Effector CD8-positive, alpha-beta T cell (primary cell): Measurements from ENCODE around the gene THEMIS2.
A peak's percentile ranks its signal among the peaks of the same experiment; 100 is the strongest.
"Not testable (repeated sequence)": the region's sequence is repeated elsewhere in the genome, so short reads cannot be mapped to it uniquely, and the experiment has no call there.

Experiments
- DNase-seq: peaks from one replicate; lab custom pipeline; 2025; lab: John Stamatoyannopoulos, UW
- total RNA-seq, 4 experiments: gene quantifications; one replicate each; lab custom pipeline; 2026; lab: John Stamatoyannopoulos, UW

THEMIS2 gene
- total RNA-seq, result 12.2 to 100 (median 34.2) reads per million in 4 experiments

GRCh38 chr1:27872059-27872801 is at the start of gene THEMIS2:
Gene THEMIS2 (plus strand): TSS chr1:27872544. CDS start chr1:27872572, 28 bp downstream.
- DNase-seq, result peak; percentile 69

DNA sequence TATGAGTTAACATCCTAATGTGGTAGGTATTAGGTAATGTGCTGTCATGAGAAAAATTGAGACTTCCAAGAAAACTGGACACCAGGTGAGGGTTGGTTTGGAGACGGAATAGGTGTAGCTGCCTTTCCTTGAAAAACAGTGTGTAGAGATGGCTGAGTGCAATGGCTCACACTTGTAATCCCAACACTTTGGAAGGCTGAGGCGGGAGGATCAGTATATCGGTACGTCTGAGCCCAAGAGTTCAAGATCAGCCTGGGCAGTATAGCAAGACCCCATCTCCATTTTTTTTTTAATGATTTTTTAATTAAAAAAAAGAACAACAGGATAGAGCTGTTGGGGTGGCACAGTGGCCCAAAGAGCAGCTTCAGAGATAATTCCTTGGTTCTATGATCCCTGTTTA is 48.6 kb upstream of the THEMIS2 start:
- no peak for DNase-seq

DNA sequence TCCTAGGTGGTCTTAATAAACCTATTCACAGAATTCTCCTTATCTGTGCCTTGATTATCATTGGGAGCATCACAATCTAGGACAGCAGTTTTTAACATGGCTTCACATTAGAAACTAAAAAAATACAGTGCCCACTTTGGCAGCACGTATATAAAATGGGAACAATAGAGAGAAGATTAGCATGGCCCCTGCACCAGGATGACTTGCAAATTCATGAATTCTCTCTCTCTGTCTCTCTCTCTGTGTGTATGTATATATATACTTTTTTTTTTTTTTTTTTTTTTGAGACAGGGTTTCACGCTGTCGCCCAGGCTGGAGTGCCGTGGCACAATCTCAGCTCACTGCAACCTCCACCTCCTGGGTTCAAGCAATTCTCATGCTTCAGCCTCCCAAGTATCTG is 47.9 kb upstream of the THEMIS2 start:
- no peak for DNase-seq

GRCh38 chr1:27829339-27829960 is 42.9 kb upstream of the THEMIS2 start:
- DNase-seq, result not testable (repeated sequence)

GRCh38 chr1:27830621-27831440 is 41.5 kb upstream of the THEMIS2 start, which contains the start of gene PPP1R8:
Gene PPP1R8 (plus strand): TSS chr1:27830782. CDS start chr1:27830836, 54 bp downstream.
- peak; percentile 77 for DNase-seq

DNA sequence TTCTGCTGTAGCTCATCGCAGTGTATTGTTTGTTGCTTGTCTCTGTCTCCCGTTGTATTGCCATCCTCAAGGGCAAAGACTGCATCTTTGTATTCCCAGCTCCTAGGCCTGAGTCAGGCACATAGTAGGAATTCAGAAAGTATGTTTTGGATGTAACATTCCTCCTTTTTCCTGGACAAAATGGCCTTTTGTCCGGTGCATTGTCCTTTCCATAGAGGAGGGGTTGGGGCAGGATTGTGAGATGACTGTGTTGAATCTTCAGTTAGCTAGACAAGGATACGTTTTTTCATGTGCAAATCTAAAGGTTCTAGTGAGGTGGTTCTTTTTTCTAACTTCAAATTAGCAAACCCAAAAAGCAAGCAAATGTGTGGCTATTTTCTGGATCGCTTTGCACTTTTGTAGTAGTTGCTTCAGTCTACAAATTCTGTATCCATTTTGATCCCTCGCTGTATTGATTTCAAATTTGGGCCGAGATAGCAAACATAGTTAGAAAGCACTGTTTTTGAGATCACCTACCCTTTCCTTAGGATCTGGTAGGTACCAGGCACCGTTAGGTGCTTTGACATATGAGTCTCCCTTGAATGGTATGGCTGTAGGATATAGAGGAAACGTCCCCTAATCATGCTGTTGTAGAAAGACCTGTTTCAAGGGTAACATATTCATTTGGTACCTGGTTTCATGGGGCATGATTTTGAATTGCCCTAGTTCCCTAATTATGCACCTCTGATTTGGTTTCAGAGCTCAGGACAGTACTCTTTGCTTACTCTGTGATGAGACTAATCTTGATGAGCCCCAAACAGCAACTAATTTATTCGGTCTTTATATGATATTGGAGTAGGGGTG is 40.6 kb upstream of the THEMIS2 start:
- DNase-seq, result no peak

GRCh38 chr1:27832762-27833161 is 39.6 kb upstream of the THEMIS2 start:
- no peak for DNase-seq

GRCh38 chr1:27833470-27833869 is 38.9 kb upstream of the THEMIS2 start:
- no peak for DNase-seq

- DNase-seq, result no peak
Measured at GRCh38 chr1:27835046-27835445, 37.3 kb upstream of the THEMIS2 start.

- DNase-seq, result no peak
Measured at GRCh38 chr1:27835501-27835900, 36.8 kb upstream of the THEMIS2 start.

GRCh38 chr1:27849951-27850350 is 22.4 kb upstream of the THEMIS2 start:
- DNase-seq, result no peak

GRCh38 chr1:27855085-27855484 is 17.3 kb upstream of the THEMIS2 start:
- no peak for DNase-seq

DNA sequence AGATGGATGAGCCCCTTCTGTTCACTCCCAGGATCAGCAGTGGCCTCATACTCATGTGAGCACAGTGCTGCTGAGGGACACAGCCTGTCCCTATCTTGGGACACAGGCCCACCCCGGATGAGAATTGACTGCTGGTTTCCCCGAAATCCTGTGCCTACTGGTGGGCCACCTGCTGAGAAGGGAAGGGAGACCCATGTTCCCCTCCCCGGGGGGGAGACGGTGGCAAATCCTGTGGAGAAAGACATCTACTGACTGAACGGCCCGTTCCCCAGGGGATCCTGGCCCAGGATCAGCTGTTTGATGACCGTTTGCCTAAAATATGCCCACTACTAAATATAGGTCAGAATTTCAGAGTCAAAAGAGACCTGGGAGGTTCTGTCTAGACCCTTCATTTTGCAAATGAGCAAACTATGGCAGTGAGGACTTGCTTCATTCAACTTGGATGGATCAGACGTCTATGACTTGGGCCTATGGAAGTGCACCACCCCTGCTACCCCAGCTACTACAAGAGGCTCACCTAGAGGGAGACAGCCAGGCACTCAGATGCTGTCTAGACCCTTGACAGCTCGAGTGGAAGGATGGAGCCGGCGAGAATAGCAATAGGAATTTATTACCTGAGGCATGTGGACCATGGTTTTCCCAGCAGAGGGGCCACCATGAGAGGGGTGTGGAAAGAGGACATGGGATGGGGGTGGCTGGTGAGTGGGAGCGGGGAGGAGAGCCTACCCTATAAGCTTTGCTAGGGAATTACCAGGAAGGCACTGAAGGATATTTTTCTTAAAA is 15.6 kb upstream of the THEMIS2 start:
- DNase-seq, result no peak

- not testable (repeated sequence) for DNase-seq
Measured at GRCh38 chr1:27857552-27857951, 14.8 kb upstream of the THEMIS2 start.

DNA sequence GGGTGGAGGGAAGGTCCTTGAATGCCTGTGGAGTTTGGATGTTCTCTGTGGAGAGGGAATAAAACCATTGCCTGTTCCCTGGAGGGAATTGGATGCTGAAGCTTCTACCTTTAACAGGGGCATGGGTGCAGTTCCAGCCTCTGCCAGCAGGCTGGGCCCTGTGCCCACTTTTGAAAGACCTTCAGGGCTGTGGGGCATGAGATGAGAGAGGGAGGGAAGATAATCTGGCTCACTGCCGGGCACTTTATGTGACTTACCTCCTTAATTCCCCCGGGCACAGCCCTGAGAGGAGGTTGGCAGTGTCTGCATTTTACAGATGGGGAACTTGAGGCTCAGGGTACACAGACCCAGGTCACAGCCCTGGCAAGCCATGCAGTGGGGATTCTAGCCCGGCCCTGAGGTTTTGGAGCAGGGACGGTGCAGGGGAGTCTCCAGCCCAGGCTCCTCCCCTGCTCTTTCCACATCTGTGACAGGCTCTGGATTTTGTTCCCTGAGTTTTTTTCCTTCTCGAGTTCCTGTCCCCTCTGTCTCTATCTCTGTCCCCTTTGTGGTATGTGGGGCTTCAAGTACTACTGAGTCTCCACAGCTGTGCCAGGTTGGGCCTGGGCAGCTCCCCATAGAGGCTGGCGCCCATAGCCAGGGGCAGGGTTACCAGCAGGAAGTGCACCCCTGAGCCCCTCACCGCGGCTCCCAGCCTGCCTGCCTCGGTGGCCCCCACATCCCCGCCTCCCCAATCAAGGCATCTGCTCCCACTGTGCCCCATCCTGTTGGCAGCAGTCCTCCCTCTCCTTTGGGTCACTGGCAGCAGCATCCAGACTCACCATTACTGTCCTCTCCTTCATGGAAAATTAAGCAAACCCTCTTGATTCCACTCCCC is 14.0 kb upstream of the THEMIS2 start:
- DNase-seq, result peak; percentile 77

DNA sequence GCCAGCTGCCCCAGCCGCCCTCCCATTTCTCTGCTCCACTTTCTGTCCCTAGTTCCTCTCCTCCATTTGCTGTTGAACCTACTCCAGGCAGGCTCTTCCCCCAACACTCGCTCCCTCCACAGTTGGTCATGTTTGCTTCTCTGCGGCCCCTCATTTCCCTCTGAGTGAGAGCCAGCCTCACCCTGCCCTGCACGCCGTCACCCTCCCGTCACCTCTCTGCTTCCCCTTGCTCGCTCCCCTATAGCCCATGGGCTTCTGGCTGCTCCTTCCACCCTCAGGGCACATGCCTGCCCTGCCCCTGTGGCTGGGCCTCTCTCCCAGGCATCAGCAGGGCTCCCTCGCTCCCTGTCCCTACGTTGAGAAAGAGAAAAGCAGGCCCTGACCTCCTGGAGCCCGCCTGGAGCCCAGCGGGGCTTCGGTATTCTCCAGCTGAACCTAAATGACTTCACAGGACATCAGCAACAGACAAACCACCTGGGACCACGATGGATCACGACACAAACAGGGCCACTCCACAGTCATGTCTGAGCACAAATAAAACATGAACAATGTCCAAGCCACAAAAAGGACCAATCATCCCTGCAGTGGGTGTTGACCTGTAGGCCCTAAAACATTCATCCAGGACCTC is 13.3 kb upstream of the THEMIS2 start:
- DNase-seq, result no peak

- no peak for DNase-seq
Measured at GRCh38 chr1:27861436-27861835, 10.9 kb upstream of the THEMIS2 start.

DNA sequence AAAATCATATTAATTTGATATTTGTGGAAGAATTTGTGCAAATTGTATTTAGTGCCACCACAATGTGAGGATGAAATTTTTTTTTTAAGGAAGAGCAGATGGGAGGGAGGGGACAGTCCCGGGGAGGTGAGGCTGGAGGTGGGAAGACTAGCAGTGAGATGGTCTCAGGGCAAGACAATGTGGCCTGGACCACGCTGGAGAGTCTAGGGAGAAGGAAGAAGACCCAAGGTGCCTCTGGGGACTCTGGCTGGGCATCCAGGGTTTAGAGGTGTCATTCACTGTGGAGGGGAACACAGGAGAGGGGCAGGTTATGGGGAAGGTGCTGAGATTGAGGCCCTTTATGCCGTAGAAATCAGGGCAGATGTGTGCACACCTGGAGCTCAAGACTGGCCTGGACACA is 10.3 kb upstream of the THEMIS2 start:
- DNase-seq, result no peak
